ENCODE data around the gene ARHGEF12. TPM values are rescaled to one million over a fixed set of nuclear protein-coding genes. Genes with fewer than 3 reads are reported as not detected.
A peak's percentile ranks its signal among the peaks of the same experiment; 100 is the strongest.

Gene ARHGEF12
- total RNA-seq, 2 donors from 2014 or later = 113 to 132 TPM

DNA sequence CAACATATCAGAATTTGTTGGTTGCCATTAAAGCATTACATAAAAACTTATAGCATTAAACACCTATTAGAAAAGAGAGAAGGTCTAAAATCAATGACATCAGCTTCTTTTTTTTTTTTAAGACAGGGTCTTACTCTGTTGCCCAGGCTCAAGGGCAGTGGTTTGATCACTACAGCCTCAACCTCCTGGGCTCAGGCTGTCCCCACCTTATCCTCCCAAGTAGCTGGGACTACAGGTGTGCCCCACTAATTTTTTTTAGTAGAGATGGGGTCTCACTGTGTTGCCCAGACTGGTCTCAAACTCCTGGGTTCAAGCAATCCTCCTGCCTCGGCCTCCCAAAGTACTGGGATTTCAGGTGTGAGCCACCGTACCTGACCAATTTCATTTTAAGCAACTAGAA lies 57.9 kb downstream of the ARHGEF12 start:
- Histone ChIP-seq H3K4me3 (no peak overlapping the region), H3K4me1 (ENCODE audit: control insufficient read depth in 1 of 2, low read depth in 2 of 2) (peaks cover 22 to 25% of the 10 kb centered on the region in 2 donors), H3K9me3 (no peaks in the 10 kb centered on the region), H3K36me3 (no peaks in the 10 kb centered on the region), H3K27ac (no peak overlapping the region), H3K27me3 (replicated peaks; ENCODE audit: insufficient read depth) (no peaks in the 10 kb centered on the region)
- TF ChIP-seq, protein P1, sequence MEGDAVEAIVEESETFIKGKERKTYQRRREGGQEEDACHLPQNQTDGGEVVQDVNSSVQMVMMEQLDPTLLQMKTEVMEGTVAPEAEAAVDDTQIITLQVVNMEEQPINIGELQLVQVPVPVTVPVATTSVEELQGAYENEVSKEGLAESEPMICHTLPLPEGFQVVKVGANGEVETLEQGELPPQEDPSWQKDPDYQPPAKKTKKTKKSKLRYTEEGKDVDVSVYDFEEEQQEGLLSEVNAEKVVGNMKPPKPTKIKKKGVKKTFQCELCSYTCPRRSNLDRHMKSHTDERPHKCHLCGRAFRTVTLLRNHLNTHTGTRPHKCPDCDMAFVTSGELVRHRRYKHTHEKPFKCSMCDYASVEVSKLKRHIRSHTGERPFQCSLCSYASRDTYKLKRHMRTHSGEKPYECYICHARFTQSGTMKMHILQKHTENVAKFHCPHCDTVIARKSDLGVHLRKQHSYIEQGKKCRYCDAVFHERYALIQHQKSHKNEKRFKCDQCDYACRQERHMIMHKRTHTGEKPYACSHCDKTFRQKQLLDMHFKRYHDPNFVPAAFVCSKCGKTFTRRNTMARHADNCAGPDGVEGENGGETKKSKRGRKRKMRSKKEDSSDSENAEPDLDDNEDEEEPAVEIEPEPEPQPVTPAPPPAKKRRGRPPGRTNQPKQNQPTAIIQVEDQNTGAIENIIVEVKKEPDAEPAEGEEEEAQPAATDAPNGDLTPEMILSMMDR (IDR thresholded peaks at IDR 0.05) = no peak
- ATAC-seq (ENCODE audit: insufficient number of reproducible peaks, low FRiP score, low read depth) = no peak
- no peak for DNase-seq (ENCODE audit: low spot score)

- DNase-seq (ENCODE audit: low spot score) (no peak), ATAC-seq (ENCODE audit: insufficient number of reproducible peaks, low FRiP score, low read depth) (no peak)
- no peak overlapping the region for H3K27ac ChIP-seq
- H3K4me1 ChIP-seq (ENCODE audit: control insufficient read depth in 1 of 2, low read depth in 2 of 2) = peaks cover 34 to 40% of the 10 kb centered on the region in 2 donors
- no peak overlapping the region for H3K4me3 ChIP-seq
- no peaks in the 10 kb centered on the region for H3K9me3 ChIP-seq
- no peaks in the 10 kb centered on the region for H3K27me3 ChIP-seq (replicated peaks; ENCODE audit: insufficient read depth)
- TF ChIP-seq, protein P1 (IDR thresholded peaks at IDR 0.05) = no peak
- no peaks in the 10 kb centered on the region for H3K36me3 ChIP-seq
These were observed 59.6 kb downstream of the ARHGEF12 start for GRCh38 chr11:120395778-120396177.

DNA sequence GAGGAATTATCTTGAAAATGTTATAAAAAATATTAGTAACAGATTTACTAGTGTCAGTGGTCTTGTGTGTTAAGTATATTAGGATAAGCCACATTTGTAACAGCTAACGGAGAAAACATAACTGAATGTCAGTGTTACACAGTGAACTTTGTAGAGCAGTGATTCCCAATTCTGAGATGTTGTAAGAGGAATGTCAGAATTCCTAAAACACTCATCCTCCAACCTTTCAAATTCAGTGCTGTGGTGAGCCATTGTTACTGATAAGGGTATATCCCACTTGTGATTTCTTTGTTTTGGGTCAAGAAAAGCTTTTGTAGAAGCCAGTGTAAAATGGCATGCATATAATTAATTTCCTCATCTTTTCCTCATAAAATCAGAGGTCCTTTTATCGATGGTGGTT lies 61.9 kb downstream of the ARHGEF12 start:
- Histone ChIP-seq H3K9me3 (no peaks in the 10 kb centered on the region), H3K27me3 (replicated peaks; ENCODE audit: insufficient read depth) (no peaks in the 10 kb centered on the region), H3K4me3 (no peak overlapping the region), H3K27ac (no peak overlapping the region), H3K36me3 (no peaks in the 10 kb centered on the region), H3K4me1 (ENCODE audit: control insufficient read depth in 1 of 2, low read depth in 2 of 2) (peaks cover 26 to 35% of the 10 kb centered on the region in 2 donors)
- DNase-seq (ENCODE audit: low spot score) (no peak), ATAC-seq (ENCODE audit: insufficient number of reproducible peaks, low FRiP score, low read depth) (no peak)
- TF ChIP-seq, protein P1 (IDR thresholded peaks at IDR 0.05) = no peak

DNA sequence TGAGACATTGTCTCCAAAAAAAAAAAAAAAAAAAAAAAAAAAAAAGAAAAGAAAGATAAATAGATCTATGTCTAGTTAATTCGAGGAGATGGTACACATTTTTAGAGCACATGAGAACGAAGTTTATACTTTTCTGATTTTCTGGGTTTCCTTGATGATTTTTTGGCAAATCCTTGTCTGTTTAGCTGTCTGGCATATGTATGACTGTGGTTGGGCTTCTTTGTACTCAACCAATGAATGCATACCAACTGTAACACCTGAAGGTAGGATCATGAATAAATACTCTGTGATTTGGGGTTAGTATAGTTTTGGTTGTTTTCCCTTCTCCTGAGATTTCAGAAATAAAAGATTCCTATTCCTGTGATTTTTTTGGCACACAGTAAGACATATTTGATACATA lies 63.1 kb downstream of the ARHGEF12 start:
- DNase-seq (ENCODE audit: low spot score) (no peak), ATAC-seq (ENCODE audit: insufficient number of reproducible peaks, low FRiP score, low read depth) (no peak)
- H3K36me3 ChIP-seq = no peaks in the 10 kb centered on the region
- no peak overlapping the region for H3K4me3 ChIP-seq
- no peaks in the 10 kb centered on the region for H3K27me3 ChIP-seq (replicated peaks; ENCODE audit: insufficient read depth)
- no peak overlapping the region for H3K27ac ChIP-seq
- TF ChIP-seq, protein P1 (IDR thresholded peaks at IDR 0.05) = no peak
- H3K9me3 ChIP-seq = no peaks in the 10 kb centered on the region
- peaks cover 26 to 35% of the 10 kb centered on the region in 2 donors for H3K4me1 ChIP-seq (ENCODE audit: control insufficient read depth in 1 of 2, low read depth in 2 of 2)

- Histone ChIP-seq H3K27ac (peak overlapping the region in 1 of 2 donors; percentile 34), H3K4me3 (peak overlapping the region; percentile 57), H3K4me1 (ENCODE audit: control insufficient read depth in 1 of 2, low read depth in 2 of 2) (peaks cover 26 to 35% of the 10 kb centered on the region in 2 donors), H3K27me3 (replicated peaks; ENCODE audit: insufficient read depth) (no peaks in the 10 kb centered on the region), H3K9me3 (no peaks in the 10 kb centered on the region), H3K36me3 (no peaks in the 10 kb centered on the region)
- DNase-seq (ENCODE audit: low spot score) (no peak), ATAC-seq (ENCODE audit: insufficient number of reproducible peaks, low FRiP score, low read depth) (peak; percentile 94)
- TF ChIP-seq, protein P1 (IDR thresholded peaks at IDR 0.05) = no peak
These were observed 64.6 kb downstream of the ARHGEF12 start for GRCh38 chr11:120400564-120401364.
